Neuronal stem cell (in vitro differentiated cells): Measurements from ENCODE around the gene SH2D4B.

Experiments used
- DNase-seq: peaks from one replicate; pipeline ENCODE4 v3.0.0-alpha.2; 2013; ENCODE audit warnings: low spot score
- H2AFZ ChIP-seq: one replicate; pipeline ENCODE4 v1.6.1; 2013; ENCODE audit warnings: mild to moderate bottlenecking, low read length, inconsistent platforms
- H2AK5ac ChIP-seq: 2 replicates; pipeline ENCODE4 v1.6.1; 2013; ENCODE audit warnings: low read depth, mild to moderate bottlenecking, inconsistent platforms, low read length, moderate library complexity, mixed read lengths
- H2BK120ac ChIP-seq: 2 replicates; pipeline ENCODE4 v1.6.1; 2013; ENCODE audit warnings: low read depth, mild to moderate bottlenecking, inconsistent platforms, low read length, moderate library complexity, mixed read lengths
- H2BK12ac ChIP-seq: one replicate; pipeline ENCODE4 v1.6.1; 2013; ENCODE audit warnings: low read length, inconsistent platforms
- H2BK15ac ChIP-seq: 2 replicates; pipeline ENCODE4 v1.6.1; 2013; ENCODE audit warnings: mild to moderate bottlenecking, low read length, inconsistent platforms, mixed read lengths
- H2BK5ac ChIP-seq: one replicate; pipeline ENCODE4 v1.6.1; 2013; ENCODE audit warnings: inconsistent platforms, mild to moderate bottlenecking, low read length, moderate library complexity
- H3K14ac ChIP-seq: one replicate; pipeline ENCODE4 v1.6.1; 2013; ENCODE audit warnings: low read length, inconsistent platforms
- H3K18ac ChIP-seq: 2 replicates; pipeline ENCODE4 v1.6.1; 2013; ENCODE audit warnings: low read length, inconsistent platforms
- H3K23ac ChIP-seq: 2 replicates; pipeline ENCODE4 v1.6.1; 2013; ENCODE audit warnings: low read depth, mild to moderate bottlenecking, mixed read lengths, low read length, inconsistent platforms; ENCODE audit not compliant: poor library complexity
- H3K27ac ChIP-seq: replicated peaks from 3 replicates; pipeline ENCODE4 v1.5.1; 2013; ENCODE audit warnings: low read length, inconsistent platforms
- H3K27me3 ChIP-seq, 3 experiments: 2 replicates each; pipeline ENCODE4 v1.6.1; 2013; ENCODE audit warnings: low read length in 3 of 3, mild to moderate bottlenecking in 2 of 3, inconsistent platforms in 1 of 3, low read depth in 1 of 3, mixed read lengths in 1 of 3, moderate library complexity in 1 of 3; ENCODE audit not compliant: control insufficient read depth in 3 of 3, insufficient read depth in 3 of 3
- H3K36me3 ChIP-seq, 2 donors: replicated peaks in 1 of 2; 2 replicates each; pipeline ENCODE4 v1.6.1; 2013; ENCODE audit warnings: low read length in 2 of 2; ENCODE audit not compliant: control insufficient read depth in 2 of 2, insufficient read depth in 2 of 2
- H3K4ac ChIP-seq: 2 replicates; pipeline ENCODE4 v1.6.1; 2013; ENCODE audit warnings: inconsistent platforms, mild to moderate bottlenecking, low read length, moderate library complexity
- H3K4me1 ChIP-seq, 2 donors: 1 replicate in 1 of 2; 2 replicates in 1 of 2; pipeline ENCODE4 v1.6.1; 2013; ENCODE audit warnings: low read length in 2 of 2, low read depth in 1 of 2; ENCODE audit not compliant: control insufficient read depth in 2 of 2, insufficient read depth in 1 of 2
- H3K4me2 ChIP-seq: one replicate; pipeline ENCODE4 v1.6.1; 2013; ENCODE audit warnings: mild to moderate bottlenecking, low read length, inconsistent platforms; ENCODE audit not compliant: insufficient read depth, poor library complexity, severe bottlenecking
- H3K4me3 ChIP-seq, 2 donors: 2 replicates each; pipeline ENCODE4 v1.5.1; 2013; ENCODE audit warnings: low read length in 2 of 2, mild to moderate bottlenecking in 2 of 2, inconsistent platforms in 1 of 2, moderate library complexity in 1 of 2
- H3K79me1 ChIP-seq: one replicate; pipeline ENCODE4 v1.6.1; 2013; ENCODE audit warnings: low read depth, mild to moderate bottlenecking, inconsistent platforms, low read length, moderate library complexity
- H3K9ac ChIP-seq: one replicate; pipeline ENCODE4 v1.6.1; 2013; ENCODE audit warnings: mild to moderate bottlenecking, low read depth, low read length, inconsistent platforms; ENCODE audit not compliant: poor library complexity
- H3K9me3 ChIP-seq, 2 donors: replicated peaks in 1 of 2; 2 replicates each; pipeline versions ENCODE3 to v1.6.1; 2013; ENCODE audit warnings: low read length in 2 of 2, mild to moderate bottlenecking in 2 of 2, inconsistent platforms in 1 of 2, low read depth in 1 of 2, mixed read lengths in 1 of 2, moderate library complexity in 1 of 2; ENCODE audit not compliant: control insufficient read depth in 2 of 2, insufficient read depth in 1 of 2
- H4K8ac ChIP-seq: one replicate; pipeline ENCODE4 v1.6.1; 2013; ENCODE audit warnings: low read depth, mild to moderate bottlenecking, inconsistent platforms, low read length, moderate library complexity
- H4K91ac ChIP-seq: one replicate; pipeline ENCODE4 v1.6.1; 2013; ENCODE audit warnings: low read length, low read depth, mild to moderate bottlenecking, inconsistent platforms; ENCODE audit not compliant: poor library complexity
- WGBS, 2 donors: extraction: QIAGEN DNeasy Blood & Tissue Kit; methylation state at CpG; one replicate each; pipeline ENCODE4 v1.1.7; 2013; ENCODE audit warnings: missing lambda C conversion rate in 2 of 2, mixed read lengths in 1 of 2; ENCODE audit not compliant: insufficient read length in 2 of 2, insufficient replicate concordance in 1 of 2; ENCODE audit errors: extremely low coverage in 2 of 2; 5-methylcytosine and 5-hydroxymethylcytosine counted together

SH2D4B gene

DNA sequence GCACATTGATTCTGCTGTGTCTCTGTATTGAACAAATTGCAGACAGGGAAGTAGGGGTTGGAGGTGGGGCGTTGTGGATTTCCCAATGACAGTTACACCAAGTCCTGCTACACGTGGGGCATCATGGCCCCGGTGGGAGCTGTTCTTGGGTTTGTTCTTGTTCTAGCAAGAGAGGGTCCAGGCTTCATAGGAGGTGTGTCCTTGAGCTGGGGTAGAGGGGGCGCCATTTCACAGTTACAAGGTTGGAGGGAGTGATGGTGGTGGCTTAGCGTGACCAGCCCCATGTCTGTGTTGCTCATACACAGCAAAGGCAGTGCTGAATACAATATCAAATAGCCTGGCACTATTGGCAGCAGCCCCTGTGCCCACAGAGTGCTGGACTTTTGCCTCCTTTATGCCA, 15.7 kb downstream of the SH2D4B start:
- Histone ChIP-seq H4K91ac (no peak overlapping the region), H3K79me1 (peaks cover 4% of the 10 kb centered on the region), H3K23ac (no peak overlapping the region), H2BK15ac (no peak overlapping the region), H2AFZ (no peak overlapping the region), H3K27ac (no peak overlapping the region), H3K14ac (peak overlapping the region; percentile 33), H2BK120ac (no peak overlapping the region), H3K36me3 (no peaks in the 10 kb centered on the region), H4K8ac (no peak overlapping the region), H3K4me1 (peaks cover 7 to 19% of the 10 kb centered on the region in 2 donors), H3K9ac (no peak overlapping the region), H3K4me2 (no peak overlapping the region), H3K4me3 (no peak overlapping the region), H3K9me3 (no peaks in the 10 kb centered on the region), H3K18ac (peak overlapping the region; percentile 24), H2AK5ac (peak overlapping the region; percentile 53), H3K4ac (no peak overlapping the region), H2BK12ac (no peak overlapping the region), H3K27me3 (no peaks in the 10 kb centered on the region), H2BK5ac (no peak overlapping the region)
- WGBS, 2 donors = no CpG with 5 or more reads among the region's 5 CpGs
- DNase-seq = no peak

DNA sequence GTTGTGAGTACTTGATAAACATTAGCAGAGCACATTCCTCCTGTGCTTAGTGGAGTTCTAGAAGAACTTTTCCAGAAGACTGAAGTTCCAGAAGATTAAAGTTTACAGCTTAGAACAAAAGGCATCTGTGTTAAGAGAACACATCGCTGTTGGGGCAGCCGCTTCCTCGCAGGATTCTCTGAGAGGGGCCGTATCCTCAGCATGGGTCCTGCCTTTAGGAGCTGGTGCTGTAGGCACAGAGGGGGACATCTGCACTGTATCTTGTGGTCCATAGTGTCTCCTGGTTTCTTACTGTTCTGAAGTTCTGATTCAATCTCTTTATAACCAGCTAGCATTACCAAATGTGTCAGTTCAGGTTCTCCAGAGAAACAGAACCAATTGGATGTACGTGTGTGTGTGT, 16.3 kb downstream of the SH2D4B start:
- H3K4ac ChIP-seq = no peak overlapping the region
- H2BK15ac ChIP-seq = no peak overlapping the region
- H2BK5ac ChIP-seq = no peak overlapping the region
- H3K79me1 ChIP-seq = peaks cover 4% of the 10 kb centered on the region
- no peak overlapping the region for H3K9ac ChIP-seq
- H2AK5ac ChIP-seq = no peak overlapping the region
- WGBS, 2 donors = no CpG with 5 or more reads among the region's 5 CpGs
- no peak overlapping the region for H3K14ac ChIP-seq
- no peak overlapping the region for H3K23ac ChIP-seq
- H3K4me3 ChIP-seq = no peak overlapping the region
- H2BK120ac ChIP-seq = no peak overlapping the region
- no peak overlapping the region for H3K27ac ChIP-seq
- no peak overlapping the region for H3K18ac ChIP-seq
- H2BK12ac ChIP-seq = no peak overlapping the region
- H3K4me1 ChIP-seq = peaks cover 7 to 17% of the 10 kb centered on the region in 2 donors
- H3K4me2 ChIP-seq = no peak overlapping the region
- no peak overlapping the region for H4K91ac ChIP-seq
- H3K9me3 ChIP-seq = no peaks in the 10 kb centered on the region
- H4K8ac ChIP-seq = no peak overlapping the region
- H3K36me3 ChIP-seq = no peaks in the 10 kb centered on the region
- no peaks in the 10 kb centered on the region for H3K27me3 ChIP-seq
- DNase-seq = no peak
- H2AFZ ChIP-seq = no peak overlapping the region

DNA sequence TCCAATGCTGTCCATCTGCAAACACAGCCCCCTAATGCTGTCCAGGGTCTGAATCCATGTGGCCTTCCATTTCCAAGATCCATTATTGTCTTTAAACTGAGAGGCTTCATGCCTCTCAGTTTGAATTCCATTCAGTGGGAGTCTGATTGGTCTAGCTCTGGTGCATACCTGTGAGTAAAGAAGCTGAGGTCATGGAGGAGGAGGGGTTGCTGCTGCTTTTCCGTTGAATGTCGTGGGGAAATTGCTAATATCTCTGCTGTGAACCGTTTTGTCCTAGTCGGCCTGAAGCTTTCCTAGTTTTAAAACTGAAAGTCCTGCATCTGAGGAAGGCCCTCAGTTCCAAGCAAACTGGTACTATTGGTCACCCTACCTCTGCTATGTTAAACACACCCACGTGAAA, 17.7 kb downstream of the SH2D4B start:
- Histone ChIP-seq H3K4me2 (no peak overlapping the region), H2BK12ac (no peak overlapping the region), H2BK15ac (no peak overlapping the region), H3K9ac (no peak overlapping the region), H2BK5ac (no peak overlapping the region), H2BK120ac (no peak overlapping the region), H3K79me1 (no peaks in the 10 kb centered on the region), H3K18ac (no peak overlapping the region), H4K8ac (no peak overlapping the region), H3K23ac (no peak overlapping the region), H3K4me3 (no peak overlapping the region), H2AFZ (no peak overlapping the region), H3K27ac (no peak overlapping the region), H3K9me3 (no peaks in the 10 kb centered on the region), H3K27me3 (no peaks in the 10 kb centered on the region), H3K14ac (no peak overlapping the region), H2AK5ac (no peak overlapping the region), H3K36me3 (no peaks in the 10 kb centered on the region), H4K91ac (no peak overlapping the region), H3K4ac (no peak overlapping the region), H3K4me1 (peaks cover 7 to 10% of the 10 kb centered on the region in 2 donors)
- WGBS, 2 donors = no CpG with 5 or more reads among the region's 5 CpGs
- DNase-seq = no peak

DNA sequence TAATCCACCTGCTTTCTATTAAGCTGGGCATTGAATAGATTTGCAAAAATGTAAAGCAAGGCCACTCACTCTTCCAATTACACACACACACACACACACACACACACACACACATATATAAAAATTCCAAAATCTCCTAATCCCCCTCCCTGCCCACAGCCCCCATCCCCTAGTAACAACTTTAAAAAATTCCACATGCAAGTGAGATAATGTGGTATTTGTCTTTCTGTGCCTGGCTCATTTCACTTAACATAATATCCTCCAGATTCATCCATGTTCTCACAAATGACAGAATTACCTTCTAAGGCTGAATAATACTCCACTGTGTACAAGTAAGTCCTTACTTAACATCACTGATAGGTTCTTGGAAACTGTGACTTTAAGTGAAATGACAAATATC, 24.2 kb downstream of the SH2D4B start:
- H3K79me1 ChIP-seq = no peaks in the 10 kb centered on the region
- no peak overlapping the region for H2BK120ac ChIP-seq
- no peak overlapping the region for H2BK12ac ChIP-seq
- H3K18ac ChIP-seq = no peak overlapping the region
- H3K36me3 ChIP-seq = no peaks in the 10 kb centered on the region
- H2BK15ac ChIP-seq = no peak overlapping the region
- H3K4me1 ChIP-seq = no peaks in the 10 kb centered on the region
- no peak overlapping the region for H3K9ac ChIP-seq
- H4K91ac ChIP-seq = no peak overlapping the region
- DNase-seq = no peak
- no peak overlapping the region for H3K27ac ChIP-seq
- no peak overlapping the region for H3K4ac ChIP-seq
- no peak overlapping the region for H2AK5ac ChIP-seq
- H2AFZ ChIP-seq = no peak overlapping the region
- no peaks in the 10 kb centered on the region for H3K27me3 ChIP-seq
- no peak overlapping the region for H3K4me2 ChIP-seq
- no peaks in the 10 kb centered on the region for H3K9me3 ChIP-seq
- H3K4me3 ChIP-seq = no peak overlapping the region
- H2BK5ac ChIP-seq = no peak overlapping the region
- H3K23ac ChIP-seq = no peak overlapping the region
- no peak overlapping the region for H4K8ac ChIP-seq
- no peak overlapping the region for H3K14ac ChIP-seq
